WERI-Rb-1 (cell line): ENCODE measurements around the gene PNPLA4.

ENCODE experiments used
- DNase-seq: peaks from one replicate; pipeline ENCODE4 v3.0.0-alpha.2; 2020
- H3K27ac ChIP-seq: fragments of 250-450 bp; sonication (Bioruptor Pico); 2 replicates; pipeline ENCODE4 v1.5.1; 2020; ENCODE audit warnings: mild to moderate bottlenecking, moderate library complexity
- H3K27me3 ChIP-seq: fragments of 250-450 bp; sonication (Bioruptor Pico); 2 replicates; pipeline ENCODE4 v1.5.1; 2021; ENCODE audit warnings: mild to moderate bottlenecking, low read depth, moderate library complexity; ENCODE audit not compliant: insufficient read depth, severe bottlenecking
- H3K36me3 ChIP-seq: fragments of 250-450 bp; sonication (Bioruptor Pico); 2 replicates; pipeline ENCODE4 v1.5.1; 2020; ENCODE audit warnings: mild to moderate bottlenecking, moderate library complexity
- H3K4me3 ChIP-seq: 2 replicates; pipeline ENCODE4 v1.5.1; 2011; ENCODE audit warnings: low read depth, mild to moderate bottlenecking, control low read depth, low read length
- H3K9me3 ChIP-seq: fragments of 250-450 bp; sonication (Bioruptor Pico); 2 replicates; pipeline ENCODE4 v1.5.1; 2021; ENCODE audit warnings: mild to moderate bottlenecking, moderate library complexity; ENCODE audit not compliant: severe bottlenecking
- CTCF ChIP-seq: IDR thresholded peaks from 2 replicates; pipeline ENCODE4 v1.5.1; 2011; ENCODE audit warnings: low read depth, mild to moderate bottlenecking, control low read depth, inconsistent platforms, low read length

PNPLA4 gene, protein sequence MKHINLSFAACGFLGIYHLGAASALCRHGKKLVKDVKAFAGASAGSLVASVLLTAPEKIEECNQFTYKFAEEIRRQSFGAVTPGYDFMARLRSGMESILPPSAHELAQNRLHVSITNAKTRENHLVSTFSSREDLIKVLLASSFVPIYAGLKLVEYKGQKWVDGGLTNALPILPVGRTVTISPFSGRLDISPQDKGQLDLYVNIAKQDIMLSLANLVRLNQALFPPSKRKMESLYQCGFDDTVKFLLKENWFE

GRCh38 chrX:7927259-7928167, at the start of gene PNPLA4:
Gene PNPLA4, minus strand, starts transcription at chrX:7927413. Its CDS starts 1,294 bp downstream, at chrX:7926119.
- Histone ChIP-seq H3K9me3 (peaks cover 4% of the 10 kb centered on the region), H3K27me3 (no peaks in the 10 kb centered on the region), H3K27ac (peak within 1 kb of the TSS; percentile 80), H3K36me3 (no peaks in the 10 kb centered on the region), H3K4me3 (peak within 1 kb of the TSS; percentile 76)
- peak; percentile 92 for DNase-seq
- TF ChIP-seq CTCF, result peak; percentile 50

- no peaks in the 10 kb centered on the region for H3K36me3 ChIP-seq
- H3K9me3 ChIP-seq, result no peaks in the 10 kb centered on the region
- TF ChIP-seq CTCF, result no peak
- H3K4me3 ChIP-seq, result no peak overlapping the region
- H3K27me3 ChIP-seq, result no peaks in the 10 kb centered on the region
- DNase-seq, result no peak
- H3K27ac ChIP-seq, result no peak overlapping the region
Observed at GRCh38 chrX:7972586-7972985, 45.4 kb upstream of the PNPLA4 start.

- Histone ChIP-seq H3K27ac (no peak overlapping the region), H3K4me3 (no peak overlapping the region), H3K27me3 (no peaks in the 10 kb centered on the region), H3K9me3 (no peaks in the 10 kb centered on the region), H3K36me3 (no peaks in the 10 kb centered on the region)
- TF ChIP-seq CTCF, result no peak
- DNase-seq, result no peak
Observed at GRCh38 chrX:7970428-7970827, 43.2 kb upstream of the PNPLA4 start.

DNA sequence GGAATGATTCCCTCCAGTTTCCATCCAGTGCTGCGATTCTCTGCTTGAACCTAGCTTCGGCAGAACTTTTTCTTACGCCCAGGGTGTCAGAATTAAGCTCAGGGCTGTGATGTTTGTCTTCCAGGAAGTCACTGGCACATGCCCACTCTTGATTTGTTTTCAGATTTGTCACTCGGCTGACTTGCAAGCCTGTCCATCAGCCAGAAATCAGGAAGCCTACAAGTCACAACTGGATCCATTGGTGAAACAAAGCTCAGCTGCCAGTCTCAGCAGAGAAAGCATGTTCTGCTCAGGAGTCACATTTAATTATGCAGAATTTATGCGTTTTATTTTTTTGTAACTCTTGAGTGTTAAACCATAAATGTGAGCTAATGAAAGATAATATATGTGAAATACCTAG, 38.2 kb upstream of the PNPLA4 start:
- H3K27ac ChIP-seq, result no peak overlapping the region
- no peak for DNase-seq

GRCh38 chrX:7960246-7960645, 33.0 kb upstream of the PNPLA4 start:
- H3K36me3 ChIP-seq, result no peaks in the 10 kb centered on the region
- DNase-seq, result no peak
- TF ChIP-seq CTCF, result no peak

More for the DNA sequence above, 38.2 kb upstream of the PNPLA4 start:
- no peak for TF ChIP-seq CTCF
- H3K4me3 ChIP-seq, result no peak overlapping the region
- no peaks in the 10 kb centered on the region for H3K9me3 ChIP-seq
- no peaks in the 10 kb centered on the region for H3K36me3 ChIP-seq
- no peaks in the 10 kb centered on the region for H3K27me3 ChIP-seq

More at GRCh38 chrX:7960246-7960645, 33.0 kb upstream of the PNPLA4 start:
- H3K9me3 ChIP-seq, result no peaks in the 10 kb centered on the region
- H3K27ac ChIP-seq, result no peak overlapping the region
- no peaks in the 10 kb centered on the region for H3K27me3 ChIP-seq
- H3K4me3 ChIP-seq, result no peak overlapping the region
